Skeletal muscle satellite cell (primary cell): ENCODE results near the gene ARMC10.
A peak's percentile ranks its signal among the peaks of the same experiment; 100 is the strongest.
"Not testable (repeated sequence)": the region's sequence is repeated elsewhere in the genome, so short reads cannot be mapped to it uniquely, and the experiment has no call there.

ENCODE experiments used
- H3K27me3 ChIP-seq: 2 replicates; pipeline ENCODE4 v1.7.0; 2013; ENCODE audit warnings: low read length; ENCODE audit not compliant: control insufficient read depth, insufficient read depth
- H3K36me3 ChIP-seq: 2 replicates; pipeline ENCODE4 v1.7.0; 2013; ENCODE audit warnings: mild to moderate bottlenecking, control low read depth, low read length; ENCODE audit not compliant: insufficient read depth
- H3K4me1 ChIP-seq: 2 replicates; pipeline ENCODE4 v1.7.0; 2013; ENCODE audit warnings: low read length; ENCODE audit not compliant: control insufficient read depth, insufficient read depth
- H3K4me2 ChIP-seq: 2 replicates; pipeline ENCODE4 v1.7.0; 2013; ENCODE audit warnings: mild to moderate bottlenecking, low read length
- H3K4me3 ChIP-seq: 2 replicates; pipeline ENCODE4 v1.7.0; 2013; ENCODE audit warnings: low read length
- H3K9ac ChIP-seq: 2 replicates; pipeline ENCODE4 v1.7.0; 2013; ENCODE audit warnings: mild to moderate bottlenecking, low read depth, low read length, moderate library complexity
- H3K9me3 ChIP-seq: replicated peaks from 2 replicates; pipeline ENCODE4 v1.7.0; 2013; ENCODE audit warnings: mild to moderate bottlenecking, control low read depth, low read length

Gene ARMC10

DNA sequence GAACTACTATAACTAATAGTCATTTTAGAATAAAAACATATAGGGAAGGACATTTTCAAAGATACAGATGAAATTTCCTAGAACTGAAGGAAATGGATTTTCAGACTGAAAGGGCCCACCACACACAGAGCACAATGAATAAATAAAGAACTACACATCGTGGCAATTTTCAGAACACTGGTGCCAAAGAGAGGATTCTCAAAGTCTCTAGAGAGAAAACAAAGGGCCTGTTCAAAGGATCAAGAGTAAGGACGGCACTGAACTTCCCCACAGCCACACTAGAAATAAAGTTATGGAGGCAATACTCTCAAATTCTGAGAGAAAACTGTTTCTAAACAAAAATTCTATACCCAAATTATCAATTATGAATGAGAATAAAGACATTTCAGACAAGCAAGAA, 52.1 kb downstream of the ARMC10 start:
- Histone ChIP-seq H3K27me3 (no peaks in the 10 kb centered on the region), H3K4me2 (no peak overlapping the region), H3K4me1 (no peaks in the 10 kb centered on the region), H3K9me3 (no peaks in the 10 kb centered on the region), H3K36me3 (peaks cover 5% of the 10 kb centered on the region), H3K9ac (no peak overlapping the region), H3K4me3 (no peak overlapping the region)

- no peaks in the 10 kb centered on the region for H3K9me3 ChIP-seq
- H3K4me3 ChIP-seq = no peak overlapping the region
- H3K27me3 ChIP-seq = no peaks in the 10 kb centered on the region
- peaks cover 5% of the 10 kb centered on the region for H3K36me3 ChIP-seq
- no peak overlapping the region for H3K9ac ChIP-seq
- no peaks in the 10 kb centered on the region for H3K4me1 ChIP-seq
- H3K4me2 ChIP-seq = no peak overlapping the region
Measured at GRCh38 chr7:103129702-103130549, 55.0 kb downstream of the ARMC10 start.

- Histone ChIP-seq H3K9ac (no peak overlapping the region), H3K9me3 (no peaks in the 10 kb centered on the region), H3K4me2 (no peak overlapping the region), H3K36me3 (peaks cover 5% of the 10 kb centered on the region), H3K27me3 (no peaks in the 10 kb centered on the region), H3K4me3 (no peak overlapping the region), H3K4me1 (no peaks in the 10 kb centered on the region)
Measured at GRCh38 chr7:103130901-103131624, 56.1 kb downstream of the ARMC10 start.

- Histone ChIP-seq H3K27me3 (no peaks in the 10 kb centered on the region), H3K4me3 (no peak overlapping the region), H3K9me3 (no peaks in the 10 kb centered on the region), H3K36me3 (no peaks in the 10 kb centered on the region), H3K4me1 (no peaks in the 10 kb centered on the region), H3K9ac (no peak overlapping the region), H3K4me2 (no peak overlapping the region)
Measured at GRCh38 chr7:103132995-103133688, 58.2 kb downstream of the ARMC10 start.

- H3K9ac ChIP-seq = no peak overlapping the region
- H3K9me3 ChIP-seq = no peaks in the 10 kb centered on the region
- H3K4me3 ChIP-seq = no peak overlapping the region
- no peak overlapping the region for H3K4me2 ChIP-seq
- no peaks in the 10 kb centered on the region for H3K36me3 ChIP-seq
- H3K27me3 ChIP-seq = no peaks in the 10 kb centered on the region
- H3K4me1 ChIP-seq = no peaks in the 10 kb centered on the region
Measured at GRCh38 chr7:103134836-103135554, 60.1 kb downstream of the ARMC10 start.

DNA sequence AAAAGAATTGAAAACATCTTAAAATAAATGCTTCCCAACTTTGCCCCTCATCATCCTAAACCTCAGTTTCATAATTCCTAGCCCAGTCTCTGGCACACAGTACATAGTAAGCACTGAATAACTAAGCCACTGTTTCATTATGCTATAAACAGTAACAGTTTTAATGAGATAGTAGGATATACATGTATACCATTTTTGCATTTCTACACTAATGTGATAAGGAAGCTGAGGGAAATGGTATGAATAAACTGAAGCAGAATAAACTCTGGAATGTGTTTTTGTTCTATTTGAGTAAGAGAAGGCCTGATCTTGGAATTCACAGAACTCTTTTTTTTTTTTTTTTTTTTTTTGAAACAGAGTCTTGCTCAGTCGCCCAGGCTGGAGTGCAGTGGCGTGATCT, 65.1 kb downstream of the ARMC10 start:
- Histone ChIP-seq H3K36me3 (no peaks in the 10 kb centered on the region), H3K9me3 (no peaks in the 10 kb centered on the region), H3K27me3 (no peaks in the 10 kb centered on the region), H3K4me1 (peaks cover 10% of the 10 kb centered on the region), H3K9ac (no peak overlapping the region), H3K4me3 (no peak overlapping the region), H3K4me2 (no peak overlapping the region)

- no peaks in the 10 kb centered on the region for H3K36me3 ChIP-seq
- H3K4me1 ChIP-seq = peaks cover 10% of the 10 kb centered on the region
- H3K27me3 ChIP-seq = no peaks in the 10 kb centered on the region
- no peaks in the 10 kb centered on the region for H3K9me3 ChIP-seq
- no peak overlapping the region for H3K4me2 ChIP-seq
- no peak overlapping the region for H3K9ac ChIP-seq
- no peak overlapping the region for H3K4me3 ChIP-seq
Measured at GRCh38 chr7:103140685-103141084, 65.7 kb downstream of the ARMC10 start.

DNA sequence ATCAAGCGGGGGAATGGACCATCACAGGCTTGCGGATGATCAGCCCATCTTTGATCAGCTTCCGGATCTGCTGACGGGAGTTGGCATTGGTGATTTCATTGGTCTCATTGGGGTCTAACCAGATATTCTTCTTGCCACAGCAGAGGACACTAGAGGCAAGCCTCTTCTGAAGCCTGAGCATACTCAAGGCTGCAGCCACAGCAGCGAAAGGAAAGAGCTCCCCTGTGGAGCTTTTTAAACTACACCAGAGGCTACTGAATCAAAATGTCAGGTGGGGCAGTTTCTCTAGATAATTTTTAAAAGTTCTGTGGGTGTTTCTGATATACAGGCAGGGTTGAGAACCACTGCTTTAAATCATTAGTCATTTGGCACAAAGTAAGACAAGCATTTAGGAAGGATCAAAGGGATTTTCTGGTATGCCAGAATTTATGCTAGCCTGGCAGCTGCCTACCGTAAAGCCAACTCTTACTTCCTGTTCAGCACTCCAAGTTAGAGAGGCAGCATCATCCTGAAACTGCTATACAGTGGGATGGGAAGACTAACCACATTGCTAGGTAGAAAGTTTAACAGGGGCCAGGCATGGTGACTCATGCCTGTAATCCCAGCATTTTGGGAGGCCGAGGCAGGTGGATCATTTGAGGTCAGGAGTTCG, 66.9 kb downstream of the ARMC10 start:
- H3K27me3 ChIP-seq = no peaks in the 10 kb centered on the region
- H3K36me3 ChIP-seq = no peaks in the 10 kb centered on the region
- H3K9me3 ChIP-seq = no peaks in the 10 kb centered on the region
- no peak overlapping the region for H3K9ac ChIP-seq
- H3K4me1 ChIP-seq = peaks cover 10% of the 10 kb centered on the region
- H3K4me2 ChIP-seq = no peak overlapping the region
- H3K4me3 ChIP-seq = no peak overlapping the region

GRCh38 chr7:103142494-103142893, 67.6 kb downstream of the ARMC10 start:
- H3K4me3 ChIP-seq = no peak overlapping the region
- no peaks in the 10 kb centered on the region for H3K9me3 ChIP-seq
- H3K36me3 ChIP-seq = no peaks in the 10 kb centered on the region
- no peaks in the 10 kb centered on the region for H3K27me3 ChIP-seq
- peaks cover 13% of the 10 kb centered on the region for H3K4me1 ChIP-seq
- no peak overlapping the region for H3K9ac ChIP-seq
- H3K4me2 ChIP-seq = peak overlapping the region; percentile 14

DNA sequence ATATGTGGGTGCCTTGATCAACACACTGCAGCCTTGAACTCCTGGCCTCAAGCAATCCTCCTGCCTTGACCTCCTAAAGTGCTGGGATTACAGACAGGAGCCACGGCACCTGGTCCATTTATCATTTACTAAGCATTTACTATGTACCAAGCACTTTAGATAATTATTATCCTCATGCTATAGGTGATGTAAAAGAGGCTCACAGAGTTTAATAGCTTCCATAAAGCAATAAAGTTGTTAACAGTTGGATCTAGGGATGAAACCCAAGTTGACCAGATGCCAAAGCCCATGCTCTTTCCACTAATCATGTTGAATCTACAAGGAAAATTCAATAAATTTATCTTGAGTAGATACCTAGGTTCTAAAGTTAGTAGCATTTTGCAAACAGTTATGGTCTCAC, 68.9 kb downstream of the ARMC10 start:
- H3K9ac ChIP-seq = no peak overlapping the region
- peaks cover 13% of the 10 kb centered on the region for H3K4me1 ChIP-seq
- H3K4me2 ChIP-seq = no peak overlapping the region
- no peak overlapping the region for H3K4me3 ChIP-seq
- no peaks in the 10 kb centered on the region for H3K36me3 ChIP-seq
- H3K27me3 ChIP-seq = no peaks in the 10 kb centered on the region
- no peaks in the 10 kb centered on the region for H3K9me3 ChIP-seq

DNA sequence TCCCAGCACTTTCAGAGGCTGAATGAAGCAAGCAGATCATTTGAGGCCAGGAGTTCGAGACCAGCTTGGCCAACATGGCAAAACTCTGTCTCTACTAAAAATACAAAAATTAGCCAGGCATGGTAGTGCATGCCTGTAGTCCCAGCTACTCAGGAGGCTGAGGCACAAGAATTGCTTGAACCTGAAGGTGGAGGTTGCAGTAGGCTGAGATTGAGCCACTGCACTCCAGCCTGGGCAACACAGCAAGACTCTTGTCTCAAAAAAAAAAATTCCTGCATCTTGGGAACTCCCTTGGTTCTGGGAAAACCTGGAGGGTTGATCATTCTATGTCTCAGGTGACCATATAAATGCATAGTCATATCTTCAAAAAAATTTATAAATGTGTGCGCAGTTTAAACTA, 69.8 kb downstream of the ARMC10 start:
- peaks cover 16% of the 10 kb centered on the region for H3K4me1 ChIP-seq
- H3K36me3 ChIP-seq, H3K27me3 ChIP-seq, H3K9me3 ChIP-seq, H3K9ac ChIP-seq, H3K4me2 ChIP-seq, H3K4me3 ChIP-seq: not testable (repeated sequence)
